VCaP (cell line): ENCODE data around the gene CHST11.
"Not testable (repeated sequence)": the region's sequence is repeated elsewhere in the genome, so short reads cannot be mapped to it uniquely, and the experiment has no call there.

ENCODE experiments used
- H3K27ac ChIP-seq: fragments of 450-650 bp; 2 replicates; pipeline ENCODE4 v1.5.1; 2017
- CTCF ChIP-seq: fragments of 450-650 bp; conservative IDR thresholded peaks from 2 replicates; pipeline ENCODE4 v1.5.1; 2017; ENCODE audit warnings: mild to moderate bottlenecking, moderate library complexity

Gene CHST11

GRCh38 chr12:104743202-104743580, 286.4 kb downstream of the CHST11 start:
- TF ChIP-seq CTCF, result no peak

GRCh38 chr12:104743753-104744548, 287.2 kb downstream of the CHST11 start:
- H3K27ac ChIP-seq, result not testable (repeated sequence)

More at GRCh38 chr12:104743202-104743580, 286.4 kb downstream of the CHST11 start:
- no peak overlapping the region for H3K27ac ChIP-seq

- no peak for TF ChIP-seq CTCF
- H3K27ac ChIP-seq, result no peak overlapping the region
Observed at GRCh38 chr12:104746467-104747088, 289.8 kb downstream of the CHST11 start.

GRCh38 chr12:104747330-104747729, 290.6 kb downstream of the CHST11 start:
- no peak overlapping the region for H3K27ac ChIP-seq
- TF ChIP-seq CTCF, result no peak

GRCh38 chr12:104747955-104748354, 291.2 kb downstream of the CHST11 start:
- no peak for TF ChIP-seq CTCF

GRCh38 chr12:104748356-104748755, 291.6 kb downstream of the CHST11 start:
- TF ChIP-seq CTCF, result no peak
- H3K27ac ChIP-seq, result no peak overlapping the region

More at GRCh38 chr12:104747955-104748354, 291.2 kb downstream of the CHST11 start:
- no peak overlapping the region for H3K27ac ChIP-seq

- TF ChIP-seq CTCF, result no peak
- H3K27ac ChIP-seq, result no peak overlapping the region
Observed at GRCh38 chr12:104748790-104749189, 292.0 kb downstream of the CHST11 start.

- no peak overlapping the region for H3K27ac ChIP-seq
Observed at GRCh38 chr12:104749545-104749944, 292.8 kb downstream of the CHST11 start.

More at GRCh38 chr12:104749545-104749944, 292.8 kb downstream of the CHST11 start:
- TF ChIP-seq CTCF, result no peak
